Ovary (tissue), 9 donors: ENCODE data around the gene YARS2. TPM values are rescaled to one million over a fixed set of nuclear protein-coding genes. Genes with fewer than 3 reads are reported as not detected.

Experiments used
- DNase-seq, 5 donors: peaks; one replicate each; pipeline ENCODE4 v3.0.0-alpha.2; 2019 to 2020
- H3K27ac ChIP-seq, 2 donors: fragments of 200-600 bp; one replicate each; pipeline versions ENCODE4 v1.5.1 to v1.8.0; 2019 to 2022
- H3K27me3 ChIP-seq: fragments of 200-600 bp; one replicate; pipeline ENCODE4 v1.8.0; 2022
- H3K36me3 ChIP-seq: fragments of 200-600 bp; sonication (generic); one replicate; pipeline ENCODE4 v1.5.1; 2019
- H3K4me1 ChIP-seq: one replicate; pipeline ENCODE4 v1.8.1; 2013; ENCODE audit warnings: mild to moderate bottlenecking, moderate library complexity; ENCODE audit not compliant: insufficient read depth
- H3K4me3 ChIP-seq: fragments of 200-600 bp; sonication (generic); one replicate; pipeline ENCODE4 v1.5.1; 2017
- H3K9me3 ChIP-seq, 2 donors: fragments of 200-600 bp in 1 of 2; sonication (generic) in 1 of 2; one replicate each; pipeline versions ENCODE4 v1.5.1 to v1.8.1; 2013 to 2019; ENCODE audit warnings: mild to moderate bottlenecking in 1 of 2, moderate library complexity in 1 of 2
- EP300 ChIP-seq: sonication (generic); formaldehyde crosslinking; IDR thresholded peaks from one replicate; pipeline ENCODE4 v1.6.1; 2017; ENCODE audit warnings: antibody characterized with exemption
- POLR2A ChIP-seq: fragments of 450-650 bp; IDR thresholded peaks from one replicate; pipeline ENCODE4 v1.6.1; 2017; ENCODE audit warnings: antibody characterized with exemption, mild to moderate bottlenecking, moderate library complexity
- WGBS, 3 donors: extraction: QIAGEN DNeasy Blood & Tissue Kit in 1 of 3; methylation state at CpG; one replicate each; pipeline versions ENCODE4 v1.1.5 to v1.1.7; 2013 to 2017; 5-methylcytosine and 5-hydroxymethylcytosine counted together
- intact Hi-C, 4 donors: fragments of 100-400 bp; cut with DNase I; formaldehyde crosslinking; loops; one replicate each; pipeline versions ENCODE4 v1.11.0 to v1.15.1; 2022 to 2023
- polyA plus RNA-seq, 2 donors: library from polyadenylated mRNA; stranded (reverse); fragments of 200-250 nt in 1 of 2; fragments of 350-450 nt in 1 of 2; fragmentation: Illumina TruSeq in 1 of 2; extraction: RNeasy Lipid Tissue Mini Kit (QIAGEN cat#74804) in 1 of 2; gene quantifications; one replicate each; pipeline ENCODE4 v1.2.3, GENCODE V29; 2013 to 2014
- total RNA-seq, 7 donors: library from RNA; depleted of rRNA in 2 of 7; stranded (reverse); fragments of >200 nt in 2 of 7; fragmentation: NEBNext Ultra II Directional in 3 of 7; extraction: Animal tissue kit (Norgen Biotek cat#: 25700) in 3 of 7; gene quantifications; one replicate each; pipeline versions ENCODE4 v1.1.0 to v1.2.4, GENCODE V29; 2016 to 2023
- TF ChIP-seq, protein P1 (sequence below), 3 donors: fragments of 450-650 bp in 2 of 3; fragments of 200-600 bp in 1 of 3; IDR thresholded peaks; one replicate each; pipeline versions ENCODE4 v1.5.1 to v1.8.0; 2016 to 2022; ENCODE audit warnings: antibody characterized with exemption in 3 of 3, mild to moderate bottlenecking in 1 of 3
- donor health status: DM: no; HTN: no; CAD: no; lungs with moderate emphysema.
- donor health status: DM: no; HTN: no; CAD: no.
- donor health status: Bipolar disorder and iron deficiency.
- donor health status: DM: yes; HTN: yes; CAD: no.
- donor health status: DM: no; HTN: no; CAD: no.
- donor health status: DM: yes; HTN: yes; CAD: no.

The YARS2 gene
- total and polyA plus RNA-seq, 9 donors, result 9.4 to 20.6 (median 12.9) TPM

GRCh38 chr12:32718926-32719325, 36.8 kb downstream of the YARS2 start:
- TF ChIP-seq POLR2A (no peak), EP300 (no peak)
- TF ChIP-seq, protein P1, sequence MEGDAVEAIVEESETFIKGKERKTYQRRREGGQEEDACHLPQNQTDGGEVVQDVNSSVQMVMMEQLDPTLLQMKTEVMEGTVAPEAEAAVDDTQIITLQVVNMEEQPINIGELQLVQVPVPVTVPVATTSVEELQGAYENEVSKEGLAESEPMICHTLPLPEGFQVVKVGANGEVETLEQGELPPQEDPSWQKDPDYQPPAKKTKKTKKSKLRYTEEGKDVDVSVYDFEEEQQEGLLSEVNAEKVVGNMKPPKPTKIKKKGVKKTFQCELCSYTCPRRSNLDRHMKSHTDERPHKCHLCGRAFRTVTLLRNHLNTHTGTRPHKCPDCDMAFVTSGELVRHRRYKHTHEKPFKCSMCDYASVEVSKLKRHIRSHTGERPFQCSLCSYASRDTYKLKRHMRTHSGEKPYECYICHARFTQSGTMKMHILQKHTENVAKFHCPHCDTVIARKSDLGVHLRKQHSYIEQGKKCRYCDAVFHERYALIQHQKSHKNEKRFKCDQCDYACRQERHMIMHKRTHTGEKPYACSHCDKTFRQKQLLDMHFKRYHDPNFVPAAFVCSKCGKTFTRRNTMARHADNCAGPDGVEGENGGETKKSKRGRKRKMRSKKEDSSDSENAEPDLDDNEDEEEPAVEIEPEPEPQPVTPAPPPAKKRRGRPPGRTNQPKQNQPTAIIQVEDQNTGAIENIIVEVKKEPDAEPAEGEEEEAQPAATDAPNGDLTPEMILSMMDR (IDR thresholded peaks at IDR 0.05), result no peak
- Histone ChIP-seq H3K4me3 (no peak overlapping the region), H3K27me3 (no peaks in the 10 kb centered on the region), H3K4me1 (no peaks in the 10 kb centered on the region), H3K36me3 (no peaks in the 10 kb centered on the region), H3K27ac (no peak overlapping the region), H3K9me3 (no peaks in the 10 kb centered on the region)
- intact Hi-C loops, result no loop called here
- WGBS, 3 donors, result 96 to 97% (median 97%) methylated on average over 2 of the region's 2 CpGs
- DNase-seq, result no peak

DNA sequence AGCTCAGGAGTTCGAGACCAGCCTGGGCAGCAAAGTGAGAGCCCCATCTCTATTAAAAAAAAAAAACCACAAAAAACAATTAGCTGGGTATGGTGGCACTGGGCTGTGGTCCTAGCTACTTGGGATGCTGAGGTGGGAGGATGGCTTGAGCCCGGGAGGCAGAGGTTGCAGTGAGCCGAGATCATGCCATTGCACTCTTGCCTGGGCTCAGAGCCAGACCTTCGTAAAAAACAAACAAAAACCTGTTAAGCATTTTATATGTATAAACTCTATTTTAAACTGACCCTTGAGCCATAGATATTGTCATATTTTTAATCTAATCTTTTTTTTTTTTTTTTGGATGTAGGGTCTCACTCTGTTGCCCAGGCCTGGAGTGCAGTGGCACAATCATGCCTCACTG, 40.9 kb downstream of the YARS2 start:
- TF ChIP-seq, protein P1 (IDR thresholded peaks at IDR 0.05), result no peak
- TF ChIP-seq POLR2A, result no peak
- no peak for TF ChIP-seq EP300
- no peak overlapping the region for H3K27ac ChIP-seq
- no peaks in the 10 kb centered on the region for H3K36me3 ChIP-seq
- 68 to 82% (median 70%) methylated on average over 4 of the region's 4 CpGs for WGBS, 3 donors
- H3K27me3 ChIP-seq, result no peaks in the 10 kb centered on the region
- H3K4me1 ChIP-seq, result no peaks in the 10 kb centered on the region
- H3K9me3 ChIP-seq, result no peaks in the 10 kb centered on the region
- no peak for DNase-seq
- H3K4me3 ChIP-seq, result no peak overlapping the region
- intact Hi-C loops, result loop anchor here in 1 of 4 donors (5.0 kb wide), 1 partner anchor 432 kb away; no protein-coding TSS in a partner anchor

DNA sequence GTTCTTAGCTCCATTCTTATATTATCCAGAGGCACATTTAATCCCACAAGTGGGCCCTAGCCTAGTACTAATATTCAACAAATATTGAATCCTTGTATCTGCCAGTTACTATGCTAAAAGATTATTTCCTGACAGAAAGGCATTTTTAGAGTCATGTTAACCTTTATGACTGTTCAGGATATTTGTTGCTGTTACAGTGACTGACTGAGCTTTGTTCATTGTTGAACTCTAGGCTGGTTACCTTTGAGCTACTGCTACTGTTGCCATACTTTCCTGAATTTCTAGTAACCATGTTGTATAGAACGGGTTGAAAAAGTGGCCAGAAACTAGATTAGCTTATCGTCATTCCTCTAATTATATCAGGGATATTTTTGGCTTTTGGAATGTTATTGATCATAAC, 46.8 kb downstream of the YARS2 start:
- no peak overlapping the region for H3K27ac ChIP-seq
- 69 to 85% (median 80%) methylated on average over 2 of the region's 2 CpGs for WGBS, 3 donors
- DNase-seq, result no peak
- H3K36me3 ChIP-seq, result no peaks in the 10 kb centered on the region
- H3K4me3 ChIP-seq, result no peak overlapping the region
- no peaks in the 10 kb centered on the region for H3K4me1 ChIP-seq
- intact Hi-C loops, result no loop called here
- no peaks in the 10 kb centered on the region for H3K27me3 ChIP-seq
- no peak for TF ChIP-seq EP300
- H3K9me3 ChIP-seq, result no peaks in the 10 kb centered on the region

DNA sequence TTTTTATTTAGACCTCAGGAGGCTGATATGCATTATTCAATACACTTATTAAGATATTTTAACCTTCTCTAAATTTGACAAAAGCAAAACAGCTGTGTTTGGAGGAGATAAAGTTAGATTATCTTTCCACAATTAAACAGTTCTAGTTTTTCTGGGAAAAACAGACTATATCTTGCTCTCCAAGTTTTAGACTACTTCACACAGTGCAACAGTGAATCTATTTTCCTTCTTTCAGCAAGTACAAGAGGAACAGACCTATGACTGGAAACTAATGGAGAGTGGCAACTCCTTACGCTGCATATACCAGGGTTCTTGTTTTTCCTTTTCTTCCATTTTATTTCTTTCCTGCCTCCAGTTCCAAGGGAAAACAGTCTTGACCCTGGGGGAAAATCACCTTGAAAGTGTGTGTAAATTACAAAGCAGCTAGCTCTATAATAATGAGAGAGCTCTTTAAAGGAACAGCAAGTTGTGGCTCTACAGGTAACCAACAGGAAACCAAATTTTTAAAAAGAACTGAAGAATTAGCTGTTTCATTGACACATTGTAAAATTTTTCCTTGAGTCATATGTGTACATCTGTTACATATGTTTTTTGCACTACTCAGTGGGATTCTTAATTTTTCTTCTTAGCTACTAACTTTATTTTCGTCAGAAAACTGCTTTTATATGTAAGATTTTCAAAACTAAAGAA, 49.2 kb downstream of the YARS2 start:
- Histone ChIP-seq H3K4me1 (no peaks in the 10 kb centered on the region), H3K36me3 (no peaks in the 10 kb centered on the region), H3K27ac (no peak overlapping the region), H3K4me3 (no peak overlapping the region), H3K9me3 (no peaks in the 10 kb centered on the region), H3K27me3 (no peaks in the 10 kb centered on the region)
- intact Hi-C loops, result no loop called here
- WGBS, 3 donors, result 86 to 91% (median 89%) methylated on average over 2 of the region's 2 CpGs
- DNase-seq, result no peak
- no peak for TF ChIP-seq POLR2A
- TF ChIP-seq, protein P1 (IDR thresholded peaks at IDR 0.05), result no peak
- no peak for TF ChIP-seq EP300

- Histone ChIP-seq H3K27ac (no peak overlapping the region), H3K4me3 (no peak overlapping the region), H3K27me3 (no peaks in the 10 kb centered on the region), H3K4me1 (no peaks in the 10 kb centered on the region), H3K9me3 (no peaks in the 10 kb centered on the region), H3K36me3 (no peaks in the 10 kb centered on the region)
- intact Hi-C loops, result no loop called here
- TF ChIP-seq, protein P1 (IDR thresholded peaks at IDR 0.05), result no peak
- TF ChIP-seq EP300 (no peak), POLR2A (no peak)
- DNase-seq, result no peak
Measured at GRCh38 chr12:32705783-32706182, 49.9 kb downstream of the YARS2 start.
